Prostate gland (tissue), 2 donors: ENCODE data around the gene SKOR1. TPM values are rescaled to one million over a fixed set of nuclear protein-coding genes. Genes with fewer than 3 reads are reported as not detected.
A peak's percentile ranks its signal among the peaks of the same experiment; 100 is the strongest.

Source experiments
- DNase-seq: peaks from one replicate; pipeline ENCODE4 v3.0.0-alpha.2; 2019; ENCODE audit warnings: low spot score
- H3K27ac ChIP-seq, 2 donors: fragments of 200-600 bp; sonication (generic); 2 replicates each; pipeline ENCODE4 v1.5.1; 2017 to 2019
- H3K27me3 ChIP-seq: fragments of 200-600 bp; sonication (generic); replicated peaks from 2 replicates; pipeline ENCODE4 v1.5.1; 2019; ENCODE audit not compliant: insufficient read depth
- H3K36me3 ChIP-seq, 2 donors: fragments of 200-600 bp; sonication (generic); 1 replicate in 1 of 2; 2 replicates in 1 of 2; pipeline versions ENCODE4 v1.5.1 to v1.8.1; 2017 to 2019
- H3K4me1 ChIP-seq: fragments of 200-600 bp; sonication (generic); replicated peaks from 2 replicates; pipeline ENCODE4 v1.5.1; 2019
- H3K4me3 ChIP-seq, 2 donors: fragments of 200-600 bp; sonication (generic); 2 replicates each; pipeline ENCODE4 v1.5.1; 2017 to 2019
- H3K9me3 ChIP-seq: fragments of 200-600 bp; sonication (generic); 2 replicates; pipeline ENCODE4 v1.5.1; 2017
- CTCF ChIP-seq, 4 experiments: fragments of 200-600 bp in 2 of 4; fragments of 450-650 bp in 2 of 4; sonication (generic) in 2 of 4; IDR thresholded peaks; 1 replicate in 3 of 4; 2 replicates in 1 of 4; pipeline ENCODE4 v1.5.1; 2016 to 2019; ENCODE audit warnings: antibody characterized with exemption in 4 of 4, mild to moderate bottlenecking in 2 of 4, moderate library complexity in 2 of 4
- POLR2A ChIP-seq: fragments of 450-650 bp; IDR thresholded peaks from one replicate; pipeline ENCODE4 v1.6.1; 2016; ENCODE audit warnings: antibody characterized with exemption, mild to moderate bottlenecking
- POLR2AphosphoS5 ChIP-seq: sonication (generic); formaldehyde crosslinking; IDR thresholded peaks from one replicate; pipeline ENCODE4 v1.6.1; 2017; ENCODE audit warnings: antibody characterized with exemption
- WGBS: methylation state at CpG from one replicate; pipeline ENCODE4 v1.1.5; 2018; 5-methylcytosine and 5-hydroxymethylcytosine counted together
- intact Hi-C: fragments of 100-400 bp; cut with DNase I; formaldehyde crosslinking; loops from one replicate; pipeline ENCODE4 v1.14.2; 2022
- total RNA-seq, 2 donors: library from RNA; depleted of rRNA; stranded (reverse); fragments of >200 nt; gene quantifications; one replicate each; pipeline ENCODE4 v1.1.0, GENCODE V29; 2016

The SKOR1 gene
- total RNA-seq, 2 donors from 2014 or later: 0.59 to 1.7 TPM

GRCh38 chr15:67836134-67836455, 10.8 kb downstream of the SKOR1 start:
- no peak overlapping the region for H3K27ac ChIP-seq
- intact Hi-C loops: loop anchor here (2.0 to 10.0 kb wide), 4 partner anchors 291 to 889 kb away; partner anchors contain the start of genes C15orf61 and MAP2K5
- no peaks in the 10 kb centered on the region for H3K36me3 ChIP-seq
- H3K4me3 ChIP-seq: peak overlapping the region; percentile 13 to 20
- no peak for DNase-seq
- TF ChIP-seq POLR2AphosphoS5 (no peak), CTCF (IDR thresholded peaks at IDR 0.05) (no peak), POLR2A (no peak)
- WGBS: 6% methylated on average over 16 of the region's 16 CpGs
- peaks cover 5% of the 10 kb centered on the region for H3K27me3 ChIP-seq
- no peaks in the 10 kb centered on the region for H3K9me3 ChIP-seq
- peaks cover 17% of the 10 kb centered on the region for H3K4me1 ChIP-seq

- intact Hi-C loops: loop anchor here (2.0 to 10.0 kb wide), 4 partner anchors 292 to 889 kb away; partner anchors contain the start of genes C15orf61 and MAP2K5
- H3K4me3 ChIP-seq: no peak overlapping the region
These were observed 11.2 kb downstream of the SKOR1 start for GRCh38 chr15:67836477-67836876.

GRCh38 chr15:67836955-67837354, 11.6 kb downstream of the SKOR1 start:
- Histone ChIP-seq H3K4me3 (no peak overlapping the region), H3K27ac (no peak overlapping the region), H3K4me1 (peaks cover 17% of the 10 kb centered on the region), H3K9me3 (no peaks in the 10 kb centered on the region), H3K36me3 (no peaks in the 10 kb centered on the region), H3K27me3 (no peaks in the 10 kb centered on the region)
- no peak for TF ChIP-seq CTCF (IDR thresholded peaks at IDR 0.05)
- TF ChIP-seq POLR2A: no peak
- TF ChIP-seq POLR2AphosphoS5: no peak
- intact Hi-C loops: loop anchor here (2.0 to 10.0 kb wide), 4 partner anchors 292 to 890 kb away; partner anchors contain the start of genes C15orf61 and MAP2K5
- DNase-seq: no peak
- WGBS: 66% methylated on average over 2 of the region's 2 CpGs

More at GRCh38 chr15:67836477-67836876, 11.2 kb downstream of the SKOR1 start:
- no peaks in the 10 kb centered on the region for H3K9me3 ChIP-seq
- WGBS: 37% methylated on average over 8 of the region's 8 CpGs
- no peak overlapping the region for H3K27ac ChIP-seq
- H3K36me3 ChIP-seq: no peaks in the 10 kb centered on the region
- peaks cover 1% of the 10 kb centered on the region for H3K27me3 ChIP-seq
- peaks cover 17% of the 10 kb centered on the region for H3K4me1 ChIP-seq
- TF ChIP-seq POLR2AphosphoS5 (no peak), CTCF (IDR thresholded peaks at IDR 0.05) (peak; percentile 14 to 80 (median 63)), POLR2A (no peak)
- no peak for DNase-seq

- 2% methylated on average over 25 of the region's 25 CpGs for WGBS
- H3K4me3 ChIP-seq: peak overlapping the region; percentile 79 to 80
- intact Hi-C loops: loop anchor here (5.0 to 10.0 kb wide), 3 partner anchors 294 to 892 kb away; partner anchors contain the start of genes C15orf61 and MAP2K5
- peaks cover 11% of the 10 kb centered on the region for H3K4me1 ChIP-seq
- peak overlapping the region; percentile 50 to 97 for H3K27ac ChIP-seq
- TF ChIP-seq POLR2AphosphoS5 (peak; percentile 34), CTCF (IDR thresholded peaks at IDR 0.05) (peak in 2 of 4 experiments; percentile 28 to 33), POLR2A (no peak)
- no peaks in the 10 kb centered on the region for H3K36me3 ChIP-seq
- no peaks in the 10 kb centered on the region for H3K9me3 ChIP-seq
- peak; percentile 58 for DNase-seq
- no peaks in the 10 kb centered on the region for H3K27me3 ChIP-seq
These were observed 13.6 kb downstream of the SKOR1 start for GRCh38 chr15:67838789-67839332.

- no peaks in the 10 kb centered on the region for H3K27me3 ChIP-seq
- peaks cover 7% of the 10 kb centered on the region for H3K4me1 ChIP-seq
- DNase-seq: no peak
- peak overlapping the region; percentile 96 to 97 for H3K27ac ChIP-seq
- no peak for TF ChIP-seq POLR2AphosphoS5
- TF ChIP-seq POLR2A: no peak
- TF ChIP-seq CTCF (IDR thresholded peaks at IDR 0.05): no peak
- H3K9me3 ChIP-seq: no peaks in the 10 kb centered on the region
- whole genome bisulfite sequencing: under 1% methylated on average over 12 of the region's 12 CpGs
- intact Hi-C loops: loop anchor here (5.0 to 10.0 kb wide), 3 partner anchors 295 to 892 kb away; partner anchors contain the start of genes C15orf61 and MAP2K5
- H3K36me3 ChIP-seq: no peaks in the 10 kb centered on the region
- peak overlapping the region; percentile 79 to 80 for H3K4me3 ChIP-seq
These were observed 14.2 kb downstream of the SKOR1 start for GRCh38 chr15:67839499-67839928.
